ENCODE measurements around the gene CNTN1. TPM values are rescaled to one million over a fixed set of nuclear protein-coding genes. Genes with fewer than 3 reads are reported as not detected.

The CNTN1 gene
- total RNA-seq, 3 donors from 2014 or later, result 0.38 to 6.9 (median 1.3) TPM

DNA sequence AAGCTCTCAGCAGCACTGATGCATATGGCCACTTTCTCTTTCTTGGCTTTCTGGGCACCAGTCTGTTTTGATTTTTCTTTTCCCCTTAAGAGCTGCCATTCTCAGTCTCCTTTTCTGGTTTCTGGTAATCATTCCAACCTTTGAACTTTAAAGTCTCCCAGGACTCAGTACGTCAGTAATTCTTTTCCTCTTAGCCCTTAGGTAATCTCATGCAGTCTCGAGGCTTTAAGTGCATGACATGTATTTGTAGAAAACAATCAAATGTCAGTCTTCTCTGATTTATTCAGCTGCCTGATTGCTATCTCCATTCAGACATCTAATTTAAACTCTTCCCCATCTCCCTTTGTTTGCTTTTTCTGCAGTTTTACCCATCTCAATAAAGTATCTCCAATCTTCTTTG, 356.8 kb downstream of the CNTN1 start:
- H3K4me1 ChIP-seq (ENCODE audit: low read depth), result no peaks in the 10 kb centered on the region
- no peak for ATAC-seq
- intact Hi-C loops (cut with DNase I, micrococcal nuclease), result no loop called here

DNA sequence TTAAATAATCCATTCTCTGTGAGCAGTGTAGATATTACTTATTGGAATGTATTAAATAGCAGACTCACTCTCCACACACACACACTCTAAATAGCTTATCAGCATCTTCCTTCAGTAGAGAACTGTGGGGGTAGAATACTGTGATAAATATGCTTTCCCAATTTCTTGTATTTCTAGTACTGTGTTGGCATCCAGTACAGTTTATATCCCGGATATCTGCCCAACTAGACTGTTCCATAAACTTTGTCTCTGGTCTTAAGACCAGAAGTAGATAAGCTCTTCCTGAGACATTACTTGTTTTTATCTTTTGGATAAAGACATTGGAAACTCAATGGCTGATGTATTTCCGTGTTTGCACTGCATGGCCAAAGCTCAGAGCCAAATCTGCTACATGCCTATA, 359.7 kb downstream of the CNTN1 start:
- no peak for ATAC-seq
- no peaks in the 10 kb centered on the region for H3K36me3 ChIP-seq (ENCODE audit: low read depth)
- H3K9me3 ChIP-seq, result no peaks in the 10 kb centered on the region
- intact Hi-C loops (cut with DNase I, micrococcal nuclease), result no loop called here
- TF ChIP-seq, protein P1, sequence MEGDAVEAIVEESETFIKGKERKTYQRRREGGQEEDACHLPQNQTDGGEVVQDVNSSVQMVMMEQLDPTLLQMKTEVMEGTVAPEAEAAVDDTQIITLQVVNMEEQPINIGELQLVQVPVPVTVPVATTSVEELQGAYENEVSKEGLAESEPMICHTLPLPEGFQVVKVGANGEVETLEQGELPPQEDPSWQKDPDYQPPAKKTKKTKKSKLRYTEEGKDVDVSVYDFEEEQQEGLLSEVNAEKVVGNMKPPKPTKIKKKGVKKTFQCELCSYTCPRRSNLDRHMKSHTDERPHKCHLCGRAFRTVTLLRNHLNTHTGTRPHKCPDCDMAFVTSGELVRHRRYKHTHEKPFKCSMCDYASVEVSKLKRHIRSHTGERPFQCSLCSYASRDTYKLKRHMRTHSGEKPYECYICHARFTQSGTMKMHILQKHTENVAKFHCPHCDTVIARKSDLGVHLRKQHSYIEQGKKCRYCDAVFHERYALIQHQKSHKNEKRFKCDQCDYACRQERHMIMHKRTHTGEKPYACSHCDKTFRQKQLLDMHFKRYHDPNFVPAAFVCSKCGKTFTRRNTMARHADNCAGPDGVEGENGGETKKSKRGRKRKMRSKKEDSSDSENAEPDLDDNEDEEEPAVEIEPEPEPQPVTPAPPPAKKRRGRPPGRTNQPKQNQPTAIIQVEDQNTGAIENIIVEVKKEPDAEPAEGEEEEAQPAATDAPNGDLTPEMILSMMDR (IDR thresholded peaks at IDR 0.05), result no peak
- H3K4me1 ChIP-seq (ENCODE audit: low read depth), result no peaks in the 10 kb centered on the region
- H3K4me3 ChIP-seq, result no peak overlapping the region
- no peak for DNase-seq

More for the DNA sequence above, 356.8 kb downstream of the CNTN1 start:
- DNase-seq, result no peak
- TF ChIP-seq, protein P1 (IDR thresholded peaks at IDR 0.05), result no peak
- no peak overlapping the region for H3K4me3 ChIP-seq
- no peaks in the 10 kb centered on the region for H3K36me3 ChIP-seq (ENCODE audit: low read depth)
- no peaks in the 10 kb centered on the region for H3K9me3 ChIP-seq

DNA sequence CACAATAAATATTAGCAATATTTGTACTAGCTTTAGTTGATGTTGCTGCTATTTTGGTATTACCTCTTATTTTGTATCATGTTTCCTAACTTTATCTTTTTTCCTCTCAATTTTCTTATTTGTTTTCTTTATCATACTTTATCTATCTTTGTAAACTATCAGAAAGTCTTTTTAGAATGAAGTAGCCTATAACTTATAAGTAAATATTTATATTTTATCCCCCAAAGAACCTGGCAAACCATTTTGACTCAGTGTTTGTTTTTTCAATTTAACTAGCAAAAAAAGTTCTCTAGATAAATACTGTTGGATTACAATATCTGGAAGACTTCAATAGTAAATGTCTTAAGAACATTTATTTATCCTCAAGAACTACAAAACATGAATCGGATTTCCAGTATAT, 360.2 kb downstream of the CNTN1 start:
- no peaks in the 10 kb centered on the region for H3K9me3 ChIP-seq
- no peak overlapping the region for H3K4me3 ChIP-seq
- intact Hi-C loops (cut with DNase I, micrococcal nuclease), result no loop called here
- DNase-seq (no peak), ATAC-seq (no peak)
- TF ChIP-seq, protein P1 (IDR thresholded peaks at IDR 0.05), result no peak
- H3K36me3 ChIP-seq (ENCODE audit: low read depth), result no peaks in the 10 kb centered on the region
- no peaks in the 10 kb centered on the region for H3K4me1 ChIP-seq (ENCODE audit: low read depth)

DNA sequence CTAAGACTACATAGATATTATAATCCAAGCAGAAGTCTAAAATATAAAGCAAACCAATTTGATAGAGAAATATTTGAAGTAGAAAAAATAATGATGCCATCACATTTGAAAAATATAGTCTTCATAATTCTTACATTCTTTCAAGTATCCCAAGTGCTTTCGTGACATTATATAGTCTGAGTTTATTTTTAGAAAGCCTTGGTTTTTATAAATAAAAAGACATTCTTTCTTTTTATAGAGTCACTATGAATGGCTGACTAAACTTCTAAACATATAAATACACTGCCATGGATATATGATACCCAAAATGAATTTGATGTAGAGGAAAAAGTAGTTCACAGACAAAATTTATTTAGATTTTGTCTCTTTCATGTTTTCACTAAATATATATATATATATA, 360.8 kb downstream of the CNTN1 start:
- TF ChIP-seq, protein P1 (IDR thresholded peaks at IDR 0.05), result no peak
- ATAC-seq, result no peak
- Histone ChIP-seq H3K4me1 (ENCODE audit: low read depth) (no peaks in the 10 kb centered on the region), H3K9me3 (no peaks in the 10 kb centered on the region), H3K36me3 (ENCODE audit: low read depth) (no peaks in the 10 kb centered on the region), H3K4me3 (no peak overlapping the region)
- DNase-seq, result no peak
- intact Hi-C loops (cut with DNase I, micrococcal nuclease), result no loop called here

DNA sequence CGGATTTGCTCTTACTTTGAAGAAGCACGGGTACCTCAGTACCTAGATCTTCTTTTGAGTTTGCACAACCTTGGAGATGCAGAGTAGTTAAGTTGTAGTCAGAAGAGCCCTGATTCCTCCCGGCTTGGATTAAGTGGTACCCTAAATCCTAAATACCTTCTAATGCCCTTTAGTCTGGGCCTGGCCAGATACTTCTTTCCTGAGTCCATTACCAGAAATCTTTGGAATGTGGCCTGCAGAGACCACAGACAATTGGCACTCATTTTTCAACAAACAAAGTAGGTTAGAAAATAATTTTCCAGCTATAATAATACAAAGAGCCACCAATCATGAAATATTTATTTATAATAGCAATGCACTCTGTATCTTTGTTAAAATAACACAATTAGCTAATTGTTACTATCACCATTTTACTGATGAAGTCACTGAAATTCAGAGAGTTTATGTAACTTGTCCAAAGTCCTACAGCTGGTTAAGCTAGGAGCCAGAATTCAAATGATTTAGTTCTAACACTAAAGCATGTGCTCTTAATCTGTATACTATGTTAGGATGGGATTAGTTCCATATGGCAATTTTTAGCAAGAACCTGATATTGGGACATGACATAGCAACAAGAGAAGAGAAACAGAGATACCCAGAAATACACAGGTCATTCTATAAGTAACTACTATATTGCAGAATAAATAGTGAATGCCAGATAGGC, 363.8 kb downstream of the CNTN1 start:
- Histone ChIP-seq H3K36me3 (ENCODE audit: low read depth) (no peaks in the 10 kb centered on the region), H3K4me3 (no peak overlapping the region), H3K9me3 (no peaks in the 10 kb centered on the region), H3K4me1 (ENCODE audit: low read depth) (no peaks in the 10 kb centered on the region)
- ATAC-seq (no peak), DNase-seq (no peak)
- TF ChIP-seq, protein P1 (IDR thresholded peaks at IDR 0.05), result no peak
- intact Hi-C loops (cut with DNase I, micrococcal nuclease), result no loop called here

DNA sequence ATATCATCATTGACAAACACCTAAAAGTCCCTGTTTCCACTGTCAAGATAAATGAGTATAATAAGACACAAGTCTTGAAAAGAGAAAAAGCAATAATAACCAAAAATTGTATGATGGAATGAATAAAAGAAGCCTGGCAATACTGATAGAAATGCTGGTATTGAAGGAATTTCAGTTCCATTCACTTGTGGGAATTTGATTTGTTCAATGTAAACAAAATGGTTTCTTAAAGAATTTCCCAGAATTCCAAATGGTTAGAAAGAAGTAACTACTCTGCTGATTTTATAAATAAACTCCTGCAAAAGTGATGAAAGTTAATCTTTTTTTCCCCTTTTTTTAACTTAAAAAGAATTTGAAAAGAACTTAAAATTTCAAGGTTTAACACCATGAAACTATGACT, 366.0 kb downstream of the CNTN1 start:
- H3K4me1 ChIP-seq (ENCODE audit: low read depth), result no peaks in the 10 kb centered on the region
- intact Hi-C loops (cut with DNase I, micrococcal nuclease), result no loop called here
- H3K36me3 ChIP-seq (ENCODE audit: low read depth), result no peaks in the 10 kb centered on the region
- no peak overlapping the region for H3K4me3 ChIP-seq
- ATAC-seq (no peak), DNase-seq (no peak)
- H3K9me3 ChIP-seq, result no peaks in the 10 kb centered on the region
- TF ChIP-seq, protein P1 (IDR thresholded peaks at IDR 0.05), result no peak
